Osteoblast (primary cell): ENCODE data around the gene PRKCA. TPM values are rescaled to one million over a fixed set of nuclear protein-coding genes. Genes with fewer than 3 reads are reported as not detected.

Experiments used
- DNase-seq: peaks from one replicate; pipeline ENCODE4 v3.0.0; 2011; ENCODE audit warnings: low spot score, mixed read lengths; ENCODE audit not compliant: insufficient read length; ENCODE audit errors: missing footprints
- H2AFZ ChIP-seq: 2 replicates; pipeline ENCODE4 v1.6.0; 2011; ENCODE audit warnings: mild to moderate bottlenecking, low read length
- H3K27ac ChIP-seq: 2 replicates; pipeline ENCODE4 v1.5.1; 2011; ENCODE audit warnings: mild to moderate bottlenecking, low read depth, low read length, moderate library complexity
- H3K27me3 ChIP-seq: 2 replicates; pipeline ENCODE4 v1.6.0; 2012; ENCODE audit warnings: mild to moderate bottlenecking, control low read depth, inconsistent platforms, low read length, moderate library complexity; ENCODE audit not compliant: insufficient read depth
- H3K36me3 ChIP-seq: 2 replicates; pipeline ENCODE4 v1.5.1; 2011; ENCODE audit warnings: mild to moderate bottlenecking, low read length, control low read depth, moderate library complexity; ENCODE audit not compliant: insufficient read depth
- H3K4me1 ChIP-seq: 2 replicates; pipeline ENCODE4 v1.5.1; 2011; ENCODE audit warnings: mild to moderate bottlenecking, low read length, control low read depth, moderate library complexity; ENCODE audit not compliant: insufficient read depth
- H3K4me2 ChIP-seq: 2 replicates; pipeline ENCODE4 v1.6.0; 2011; ENCODE audit warnings: mild to moderate bottlenecking, low read length; ENCODE audit not compliant: insufficient read depth
- H3K4me3 ChIP-seq: fragments of 200-600 bp; sonication (generic); 3 replicates; pipeline ENCODE4 v1.5.1; 2012; ENCODE audit warnings: mild to moderate bottlenecking, low read length, inconsistent platforms; ENCODE audit not compliant: insufficient read depth
- H3K79me2 ChIP-seq: 2 replicates; pipeline ENCODE4 v1.6.0; 2012; ENCODE audit warnings: mild to moderate bottlenecking, low read length, control low read depth, inconsistent platforms; ENCODE audit not compliant: insufficient read depth
- H3K9me3 ChIP-seq: 2 replicates; pipeline ENCODE4 v1.5.1; 2011; ENCODE audit warnings: low read depth, low read length, control low read depth
- H4K20me1 ChIP-seq: 2 replicates; pipeline ENCODE4 v1.6.0; 2012; ENCODE audit warnings: mild to moderate bottlenecking, low read length, control low read depth; ENCODE audit not compliant: insufficient read depth
- total RNA-seq: library from RNA; depleted of rRNA; stranded (reverse); fragments of >200 nt; gene quantifications from 2 replicates; pipeline ENCODE4 v1.2.3, GENCODE V29; 2012
- TF ChIP-seq, protein P1 (sequence below): IDR thresholded peaks from 2 replicates; pipeline ENCODE4 v1.5.1; 2011; ENCODE audit warnings: mild to moderate bottlenecking, low read depth, low read length, moderate library complexity; ENCODE audit errors: extremely low read depth

The PRKCA gene
- total RNA-seq, 1 donor = 46.0 TPM

DNA sequence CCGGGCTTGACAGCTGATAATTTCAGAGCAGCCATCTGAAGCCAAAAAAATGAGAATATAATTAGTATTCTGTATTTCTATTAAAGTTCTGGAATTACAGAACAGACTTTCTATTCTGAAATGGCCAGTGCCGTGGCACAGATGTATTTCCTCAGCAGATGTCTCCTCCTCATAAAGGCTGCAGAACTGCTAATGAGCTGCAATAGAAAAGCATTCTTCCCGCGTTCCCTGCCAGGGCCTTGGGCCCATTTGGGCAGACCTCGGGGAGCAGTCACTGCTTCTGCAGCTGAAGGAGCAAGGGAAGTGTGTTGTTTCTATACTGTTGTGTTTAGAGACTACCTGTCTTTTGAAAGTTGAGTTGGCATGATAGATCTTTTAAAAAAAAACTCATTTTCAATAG is 379.9 kb downstream of the PRKCA start:
- no peak for DNase-seq
- Histone ChIP-seq H3K4me1 (peaks cover 10% of the 10 kb centered on the region), H3K4me2 (no peak overlapping the region), H2AFZ (no peak overlapping the region), H3K79me2 (peaks cover 3% of the 10 kb centered on the region), H3K27ac (no peak overlapping the region), H3K36me3 (peaks cover 8% of the 10 kb centered on the region), H3K9me3 (no peaks in the 10 kb centered on the region), H3K27me3 (no peaks in the 10 kb centered on the region), H3K4me3 (no peak overlapping the region), H4K20me1 (peaks cover 49% of the 10 kb centered on the region)
- TF ChIP-seq, protein P1, sequence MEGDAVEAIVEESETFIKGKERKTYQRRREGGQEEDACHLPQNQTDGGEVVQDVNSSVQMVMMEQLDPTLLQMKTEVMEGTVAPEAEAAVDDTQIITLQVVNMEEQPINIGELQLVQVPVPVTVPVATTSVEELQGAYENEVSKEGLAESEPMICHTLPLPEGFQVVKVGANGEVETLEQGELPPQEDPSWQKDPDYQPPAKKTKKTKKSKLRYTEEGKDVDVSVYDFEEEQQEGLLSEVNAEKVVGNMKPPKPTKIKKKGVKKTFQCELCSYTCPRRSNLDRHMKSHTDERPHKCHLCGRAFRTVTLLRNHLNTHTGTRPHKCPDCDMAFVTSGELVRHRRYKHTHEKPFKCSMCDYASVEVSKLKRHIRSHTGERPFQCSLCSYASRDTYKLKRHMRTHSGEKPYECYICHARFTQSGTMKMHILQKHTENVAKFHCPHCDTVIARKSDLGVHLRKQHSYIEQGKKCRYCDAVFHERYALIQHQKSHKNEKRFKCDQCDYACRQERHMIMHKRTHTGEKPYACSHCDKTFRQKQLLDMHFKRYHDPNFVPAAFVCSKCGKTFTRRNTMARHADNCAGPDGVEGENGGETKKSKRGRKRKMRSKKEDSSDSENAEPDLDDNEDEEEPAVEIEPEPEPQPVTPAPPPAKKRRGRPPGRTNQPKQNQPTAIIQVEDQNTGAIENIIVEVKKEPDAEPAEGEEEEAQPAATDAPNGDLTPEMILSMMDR = no peak

DNA sequence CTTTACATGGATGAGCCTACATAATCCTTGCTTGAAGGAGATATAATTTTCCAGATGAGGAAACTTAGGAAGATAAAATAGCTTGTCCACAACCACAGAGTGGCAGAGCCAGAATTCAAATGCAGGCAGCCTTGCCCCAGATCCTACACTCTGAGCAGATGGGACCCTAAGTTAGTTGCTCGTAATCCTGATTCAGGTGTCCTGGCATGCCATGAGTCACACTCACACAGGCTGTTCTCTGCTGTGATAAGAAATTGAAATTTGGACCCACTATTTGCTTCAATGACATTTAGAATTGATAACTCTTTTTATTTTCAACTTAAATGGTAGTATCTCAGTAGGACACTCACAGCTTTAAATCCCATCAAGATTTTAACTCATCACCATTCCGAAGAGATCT is 381.8 kb downstream of the PRKCA start:
- no peak overlapping the region for H3K4me3 ChIP-seq
- H4K20me1 ChIP-seq = peaks cover 42% of the 10 kb centered on the region
- H3K4me1 ChIP-seq = peaks cover 5% of the 10 kb centered on the region
- peaks cover 27% of the 10 kb centered on the region for H3K36me3 ChIP-seq
- H3K4me2 ChIP-seq = no peak overlapping the region
- no peak overlapping the region for H2AFZ ChIP-seq
- H3K9me3 ChIP-seq = no peaks in the 10 kb centered on the region
- peaks cover 3% of the 10 kb centered on the region for H3K79me2 ChIP-seq
- TF ChIP-seq, protein P1 = no peak
- no peak for DNase-seq
- no peak overlapping the region for H3K27ac ChIP-seq
- no peaks in the 10 kb centered on the region for H3K27me3 ChIP-seq

DNA sequence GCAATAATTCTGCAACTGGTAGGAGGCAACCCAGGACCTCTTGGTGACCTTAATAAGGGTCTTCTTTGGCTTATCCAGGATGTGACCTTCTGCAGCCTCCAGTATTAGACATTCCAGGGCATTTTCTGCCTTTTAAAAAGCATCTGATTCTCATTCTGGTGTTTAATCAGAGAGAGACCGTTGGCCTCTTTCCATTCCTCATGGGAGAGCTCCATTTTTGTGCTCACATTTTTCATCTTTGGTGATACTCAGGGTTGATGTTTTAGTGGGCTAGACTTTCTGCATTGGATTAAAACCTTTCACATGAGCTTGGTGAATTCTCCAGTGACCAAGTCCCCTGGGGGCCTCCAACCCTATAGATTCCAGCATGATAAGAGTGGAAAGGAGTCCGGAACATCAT is 382.3 kb downstream of the PRKCA start:
- no peak overlapping the region for H3K4me3 ChIP-seq
- H2AFZ ChIP-seq = no peak overlapping the region
- no peak for DNase-seq
- no peaks in the 10 kb centered on the region for H3K9me3 ChIP-seq
- no peaks in the 10 kb centered on the region for H3K27me3 ChIP-seq
- H4K20me1 ChIP-seq = peaks cover 37% of the 10 kb centered on the region
- H3K79me2 ChIP-seq = peaks cover 3% of the 10 kb centered on the region
- TF ChIP-seq, protein P1 = no peak
- no peak overlapping the region for H3K4me2 ChIP-seq
- peaks cover 27% of the 10 kb centered on the region for H3K36me3 ChIP-seq
- H3K27ac ChIP-seq = no peak overlapping the region
- peaks cover 5% of the 10 kb centered on the region for H3K4me1 ChIP-seq

DNA sequence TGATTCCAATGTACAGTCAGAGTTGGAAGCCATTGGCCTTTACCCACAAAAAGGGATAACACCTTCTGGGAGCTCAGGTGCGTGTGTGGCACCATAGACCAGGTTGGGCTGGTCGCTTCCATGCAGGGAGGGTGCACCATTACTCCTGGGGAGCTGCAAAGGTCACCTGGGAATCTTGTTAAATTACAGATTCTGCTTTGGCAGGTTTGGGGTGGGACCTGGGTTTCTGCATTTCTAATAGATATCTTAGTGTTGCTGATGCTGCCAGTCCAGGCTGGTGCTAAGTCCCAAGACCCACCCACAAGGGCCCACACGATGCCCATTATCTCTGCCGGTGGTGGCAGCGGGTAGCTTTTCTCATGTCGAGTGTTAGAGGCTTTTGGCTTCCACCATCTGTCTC is 384.2 kb downstream of the PRKCA start:
- H3K4me1 ChIP-seq = peaks cover 9% of the 10 kb centered on the region
- H3K9me3 ChIP-seq = no peaks in the 10 kb centered on the region
- H3K36me3 ChIP-seq = peaks cover 27% of the 10 kb centered on the region
- H3K4me2 ChIP-seq = no peak overlapping the region
- peaks cover 2% of the 10 kb centered on the region for H3K79me2 ChIP-seq
- no peak overlapping the region for H3K4me3 ChIP-seq
- no peak overlapping the region for H2AFZ ChIP-seq
- no peak for DNase-seq
- peaks cover 32% of the 10 kb centered on the region for H4K20me1 ChIP-seq
- H3K27me3 ChIP-seq = no peaks in the 10 kb centered on the region
- TF ChIP-seq, protein P1 = no peak
- H3K27ac ChIP-seq = no peak overlapping the region
